ENCODE measurements around the gene HOXA3.
A peak's percentile ranks its signal among the peaks of the same experiment; 100 is the strongest.

HOXA3 gene

DNA sequence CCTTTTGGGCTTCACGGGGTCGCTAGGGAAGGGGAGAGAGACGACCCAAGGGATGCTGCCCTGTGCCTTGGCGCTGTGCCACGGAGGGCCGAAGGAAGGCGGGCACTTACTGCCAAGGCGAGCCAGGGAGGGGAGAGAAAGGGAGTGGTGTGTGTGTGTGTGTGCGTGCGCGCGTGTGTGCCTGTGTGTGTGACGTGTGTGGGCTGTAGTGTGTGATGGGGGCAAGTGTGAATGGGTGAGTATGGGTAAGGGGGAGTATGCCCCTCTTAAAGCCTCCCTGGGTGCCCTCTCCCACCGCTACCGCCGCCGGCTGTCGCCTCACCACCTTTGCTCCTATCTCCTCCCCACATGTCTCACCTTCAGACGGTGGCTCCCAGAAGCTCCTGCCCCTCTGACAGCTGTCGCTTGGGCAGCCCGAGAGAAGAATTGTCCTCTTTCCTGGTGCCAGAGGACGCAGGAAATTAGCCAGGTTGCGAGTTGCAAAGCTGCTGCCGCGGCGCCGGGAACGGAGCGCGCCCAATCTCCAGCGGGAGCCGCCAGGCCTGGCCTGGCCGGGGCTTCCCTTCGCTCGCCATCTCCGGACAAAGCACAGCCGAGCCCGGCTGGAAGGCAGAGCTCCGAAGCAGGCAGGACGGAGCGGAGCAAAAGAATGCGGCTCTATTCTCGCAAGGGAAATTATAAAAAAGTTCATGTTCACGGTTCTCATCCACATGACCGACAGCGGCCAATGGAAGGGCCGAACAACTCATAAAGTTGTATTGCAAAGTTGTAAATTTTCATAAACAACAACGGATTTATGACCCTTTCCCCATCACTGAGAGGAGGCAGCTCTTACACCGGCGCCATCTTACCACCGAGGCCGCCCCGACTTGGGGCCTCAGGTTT is at the start of gene HOXA3:
TSS of gene HOXA3 (minus strand) at position 653 of the 885 bp plus-strand sequence. CDS start 41,943 bp downstream, outside the sequence.
- no peak for DNase-seq
- ATAC-seq: no peak

DNA sequence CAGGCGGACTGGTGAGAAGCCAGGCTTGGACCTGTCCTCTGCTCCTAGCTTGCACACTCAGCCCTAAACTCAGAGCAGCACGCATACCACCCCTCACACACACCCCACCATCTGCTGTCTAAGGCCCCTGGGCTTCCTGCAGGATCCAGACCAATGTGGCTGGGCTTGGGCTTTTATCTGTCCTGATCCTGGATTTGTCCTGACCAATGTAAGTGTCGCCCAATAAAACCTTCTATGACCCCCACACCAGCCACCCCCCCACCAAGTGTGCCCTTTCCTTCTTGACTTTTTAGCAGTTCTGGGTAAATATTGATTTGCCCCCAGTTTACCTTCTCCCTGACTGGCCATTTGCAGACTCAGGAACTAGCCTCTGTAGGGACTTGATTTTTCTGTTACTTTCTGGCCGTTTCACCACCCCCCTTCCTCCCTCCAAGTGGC is 49.2 kb upstream of the HOXA3 start:
- DNase-seq (no peak), ATAC-seq (no peak)

DNA sequence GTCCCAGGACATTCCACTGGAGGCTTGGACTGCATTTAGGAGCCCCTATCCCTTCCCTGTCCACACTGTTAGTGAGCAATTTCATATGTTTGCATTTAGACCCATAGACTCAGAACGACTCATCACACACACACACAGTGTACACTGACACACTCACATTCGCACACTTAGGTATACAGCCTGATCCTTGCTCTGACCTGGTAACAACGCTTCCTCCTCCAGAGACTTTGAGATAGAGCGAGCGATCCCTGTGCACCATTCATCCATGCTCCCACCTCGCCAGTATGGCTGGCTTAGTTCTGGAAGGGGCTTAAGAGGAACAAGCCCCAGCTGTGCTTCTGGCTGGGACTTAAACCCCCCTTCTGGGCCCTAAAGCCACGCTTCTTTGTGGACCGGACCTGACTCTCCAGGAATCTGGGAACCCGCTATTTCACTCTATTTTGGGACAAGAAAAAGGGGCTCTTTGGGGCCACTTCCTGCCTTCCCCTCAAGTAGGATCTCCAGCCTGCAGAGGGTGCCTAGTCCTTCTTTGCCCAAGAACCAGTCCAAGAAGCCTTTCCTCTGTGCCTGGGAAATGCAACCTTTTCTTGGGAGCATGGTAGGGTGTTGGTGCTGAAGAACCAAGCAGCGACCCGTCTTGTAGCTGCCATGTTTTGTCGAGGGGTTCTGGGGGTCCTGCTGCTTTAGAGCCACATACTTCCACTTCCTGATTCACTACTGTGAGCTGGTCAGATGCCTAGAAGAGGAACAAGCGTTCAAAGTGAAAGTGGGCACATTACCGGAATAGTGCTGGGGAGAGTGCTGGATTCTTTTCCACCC is 48.6 kb upstream of the HOXA3 start:
- DNase-seq (no peak), ATAC-seq (no peak)

DNA sequence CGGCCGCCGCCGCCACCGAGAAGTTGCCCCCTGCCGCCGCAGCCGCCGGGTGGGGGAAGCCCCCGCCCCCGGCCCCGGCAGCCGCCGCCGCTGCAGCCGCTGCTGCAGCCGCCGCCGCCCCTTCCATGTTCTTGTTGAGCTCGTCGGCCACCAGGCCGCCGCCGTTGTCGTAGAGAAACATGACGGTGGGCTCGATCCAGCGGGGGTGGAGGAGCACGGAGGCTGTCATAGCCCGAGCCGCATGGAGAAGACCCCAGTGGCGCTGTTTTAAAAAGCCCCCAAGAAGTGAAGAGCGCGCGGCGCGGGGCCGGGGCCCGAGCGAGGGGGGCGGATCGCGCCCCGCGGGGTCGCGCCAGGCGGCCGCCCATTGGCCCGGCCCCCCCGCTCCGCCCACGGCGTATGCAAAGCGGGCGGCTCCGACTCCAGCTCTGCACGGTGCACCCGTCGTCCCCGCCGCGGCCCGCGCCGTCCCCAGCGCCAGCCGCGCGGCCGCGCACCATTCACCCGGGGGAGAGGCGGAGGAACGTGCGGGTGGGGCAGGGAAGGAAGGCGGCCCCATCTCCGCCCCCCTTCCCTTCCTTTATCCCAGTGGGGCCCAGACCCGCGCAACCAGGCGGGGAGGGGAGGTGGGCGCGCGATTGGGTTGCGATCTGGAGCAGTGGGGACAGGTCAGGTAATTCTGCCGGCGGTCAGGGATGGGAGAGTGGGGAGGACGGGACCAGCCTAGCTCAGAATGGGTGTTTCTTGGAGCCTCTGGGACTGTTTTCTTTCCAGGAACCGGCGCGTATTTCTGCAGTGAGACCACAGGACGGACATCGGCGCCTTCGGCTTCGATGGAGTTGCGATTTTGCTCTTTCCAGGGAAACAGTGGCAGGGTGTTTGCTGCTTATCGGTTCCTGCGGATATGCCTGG is 47.7 kb upstream of the HOXA3 start, which contains the start of gene HOXA13:
TSS of gene HOXA13 (minus strand) at position 243 of the 912 bp plus-strand sequence. CDS start at position 229, 14 bp downstream.
- ATAC-seq (peak; percentile 57), DNase-seq (no peak)

DNA sequence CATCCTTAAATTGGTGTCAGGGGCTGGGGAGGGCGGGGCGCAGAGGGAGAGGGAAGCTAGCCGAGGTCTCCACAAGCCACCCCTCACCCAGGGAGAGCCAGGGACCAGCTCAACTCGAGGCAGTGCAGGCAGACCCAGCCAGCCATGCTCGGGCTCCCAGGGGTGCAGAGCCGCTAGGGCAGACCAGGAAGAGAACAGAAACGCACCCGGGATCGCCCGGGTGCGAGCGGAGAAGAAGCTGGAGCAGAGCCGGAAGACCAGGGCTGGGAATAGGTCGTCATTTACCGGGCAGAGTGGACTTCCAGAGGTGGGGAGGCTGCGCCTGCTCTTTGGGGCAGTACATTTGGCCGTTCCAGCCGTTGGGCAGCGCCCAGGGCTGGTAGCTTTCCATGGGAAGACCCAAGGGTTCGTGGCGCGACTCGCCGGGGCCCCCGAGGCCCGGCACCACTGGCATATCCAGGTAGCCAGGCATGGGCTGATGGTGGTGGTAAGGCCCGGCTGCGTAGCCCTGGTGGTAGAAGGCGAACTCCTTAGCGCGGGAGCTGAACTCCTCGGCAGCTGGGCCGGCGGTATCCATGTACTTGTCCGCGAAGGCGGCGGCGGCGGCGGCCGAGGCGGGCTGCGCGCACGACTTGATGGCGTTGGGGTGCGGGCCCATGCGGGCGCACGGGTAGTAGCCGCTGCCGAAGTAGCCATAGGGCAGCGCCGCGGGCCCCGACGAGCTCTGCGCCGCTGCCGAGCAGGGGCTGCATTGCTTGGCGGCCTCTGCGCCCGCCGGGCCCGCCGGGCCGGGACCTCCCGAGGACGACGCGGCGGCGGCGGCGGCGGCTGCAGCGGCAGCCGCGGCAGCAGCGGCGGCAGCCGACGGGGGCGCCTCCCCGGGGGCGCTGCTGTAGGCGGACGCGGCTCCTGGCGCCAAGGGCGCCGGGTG is 46.8 kb upstream of the HOXA3 start:
- no peak for ATAC-seq
- no peak for DNase-seq

DNA sequence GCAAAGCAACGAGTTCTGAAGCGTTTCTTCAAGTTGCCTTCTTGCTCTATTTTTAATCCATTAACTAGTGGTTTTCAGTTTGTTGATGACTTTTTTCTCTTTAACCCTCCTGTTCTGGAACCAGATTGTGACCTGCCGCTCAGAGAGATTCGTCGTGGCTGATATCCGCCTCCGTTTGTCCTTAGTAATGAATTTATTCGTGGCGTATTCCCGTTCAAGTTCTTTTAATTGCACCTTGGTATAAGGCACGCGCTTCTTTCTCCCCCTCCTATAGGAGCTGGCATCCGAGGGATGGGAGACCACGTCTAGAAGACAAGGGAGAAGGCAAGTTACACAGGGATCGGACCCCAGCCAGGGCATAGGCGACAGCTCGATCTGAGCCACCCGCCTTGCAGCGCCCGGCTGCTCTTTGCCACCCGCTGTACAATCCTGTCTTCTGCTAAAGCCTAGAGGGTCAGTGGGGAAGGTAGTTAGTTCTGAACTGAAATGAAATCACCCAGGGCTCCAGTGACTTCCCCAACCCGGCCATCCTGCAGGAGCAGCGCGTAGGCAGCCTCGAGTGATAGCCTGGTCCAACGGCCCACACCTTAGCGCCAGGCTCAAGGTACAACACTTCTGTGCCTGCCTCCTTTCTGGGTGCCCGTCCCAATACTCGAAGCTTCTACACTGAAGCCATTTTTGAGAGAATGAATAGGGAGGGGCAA is 45.9 kb upstream of the HOXA3 start:
- ATAC-seq (no peak), DNase-seq (no peak)

DNA sequence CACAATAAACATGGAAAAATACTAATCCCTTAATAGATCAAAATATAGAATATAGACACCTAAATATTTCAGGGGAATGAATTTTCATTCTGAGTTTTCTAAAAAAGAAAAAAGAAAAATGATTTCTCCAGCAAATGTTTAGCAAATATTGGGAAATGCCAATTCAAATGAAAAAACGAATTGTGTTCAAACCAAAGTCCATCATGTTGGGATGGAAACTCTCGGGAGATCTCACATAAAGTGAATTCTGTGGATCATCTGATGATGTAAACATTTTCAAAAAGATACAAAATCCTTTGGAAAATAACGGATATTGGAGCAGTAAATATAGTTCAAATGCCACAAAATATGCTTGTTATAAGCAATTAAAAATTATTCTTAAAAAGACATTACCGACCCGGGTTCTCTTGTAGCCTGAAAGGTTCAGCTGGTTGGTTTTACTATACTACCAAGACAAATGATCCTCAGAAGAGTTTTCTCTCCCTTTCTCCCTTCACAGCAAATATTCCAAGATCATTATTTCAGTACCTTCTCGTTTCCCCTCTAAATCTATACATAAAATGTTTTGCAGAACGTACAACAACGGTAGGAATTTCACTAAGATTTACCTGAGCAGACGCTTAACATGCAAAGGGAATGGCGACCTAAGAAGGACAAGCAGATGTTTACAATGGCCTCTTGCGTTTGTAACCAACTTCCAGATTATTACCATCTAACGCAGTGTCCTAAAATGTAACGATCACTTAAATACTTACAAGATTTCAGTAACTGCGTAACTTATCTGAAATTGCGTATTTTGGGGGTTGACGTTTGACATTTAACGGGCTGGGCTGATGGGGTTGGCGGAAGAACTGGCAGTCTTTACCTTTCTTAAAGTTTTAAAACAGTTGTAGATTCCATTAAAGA is 45.0 kb upstream of the HOXA3 start:
- DNase-seq: no peak
- ATAC-seq: no peak

DNA sequence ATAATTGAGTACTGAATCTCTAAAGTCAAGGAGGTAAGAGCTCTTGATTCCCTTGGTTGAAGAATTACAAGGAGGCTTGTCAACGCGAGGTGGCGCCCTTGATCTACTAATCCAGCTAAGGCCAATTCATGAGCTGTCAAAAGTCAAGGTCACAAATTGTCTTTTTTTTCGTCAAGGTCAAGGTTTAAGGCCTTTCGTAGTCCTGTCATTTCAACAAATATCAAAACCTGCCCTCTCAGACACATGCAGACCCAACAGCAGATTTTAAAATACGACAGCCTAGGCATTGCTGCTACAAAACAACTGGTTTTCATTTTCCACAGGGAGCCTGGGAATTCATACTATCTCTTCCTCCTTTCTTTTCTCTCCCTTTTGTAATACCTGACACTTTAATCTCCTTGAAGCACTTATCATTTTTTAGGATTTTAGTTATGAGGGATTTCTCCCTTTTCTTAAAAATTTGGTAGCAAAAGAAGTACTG is 43.9 kb upstream of the HOXA3 start:
- ATAC-seq (no peak), DNase-seq (peak; percentile 85)

DNA sequence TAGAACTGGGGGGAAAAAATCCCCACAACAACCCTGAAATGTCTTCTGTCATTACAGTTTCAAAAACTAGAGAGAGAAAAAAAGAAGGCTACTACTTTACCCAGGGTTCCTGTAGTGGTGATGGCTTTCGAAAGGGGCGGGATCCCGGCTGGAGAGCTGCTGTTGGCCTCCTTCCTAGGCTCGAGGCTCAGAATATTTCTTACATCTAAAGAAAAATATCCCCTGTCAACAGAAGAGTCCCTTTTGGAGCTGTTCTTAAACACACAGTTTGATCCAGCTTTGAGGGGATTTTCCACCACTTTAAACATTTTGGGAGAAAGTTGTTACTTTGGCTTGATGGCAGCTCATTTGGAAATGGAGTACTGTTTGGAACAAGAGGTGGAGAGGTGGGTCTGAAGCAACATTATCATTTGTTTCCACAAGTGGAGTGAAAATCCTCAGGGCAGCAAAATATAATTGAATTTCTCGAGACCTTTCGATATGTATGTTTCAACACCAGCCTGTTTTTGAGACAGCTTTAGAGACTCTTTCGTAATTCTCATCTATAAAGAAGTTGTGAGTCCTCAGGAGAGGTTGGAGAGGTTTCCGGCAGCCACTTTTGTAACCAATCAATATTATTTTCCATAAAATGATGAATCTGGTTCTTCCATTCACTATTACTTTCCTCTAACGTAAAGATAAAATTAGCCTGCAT is 42.5 kb upstream of the HOXA3 start:
- no peak for DNase-seq
- ATAC-seq: no peak

DNA sequence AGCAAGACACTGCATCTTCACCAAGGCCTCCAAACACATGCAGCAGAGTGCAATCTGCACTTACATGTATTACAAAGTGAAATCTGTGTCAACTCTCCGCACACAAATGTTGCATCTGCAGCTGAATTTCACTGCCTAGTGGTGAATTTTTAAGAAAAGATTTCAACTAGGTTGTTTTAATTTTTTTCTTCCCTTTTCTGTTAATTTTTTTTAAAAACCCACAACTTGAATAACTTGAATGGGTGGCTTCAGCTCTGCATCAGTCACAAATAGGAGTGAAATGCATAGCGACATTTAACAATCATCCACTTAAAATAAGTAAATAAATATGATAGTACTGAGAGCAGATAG is 41.6 kb upstream of the HOXA3 start:
- no peak for ATAC-seq
- DNase-seq: no peak

DNA sequence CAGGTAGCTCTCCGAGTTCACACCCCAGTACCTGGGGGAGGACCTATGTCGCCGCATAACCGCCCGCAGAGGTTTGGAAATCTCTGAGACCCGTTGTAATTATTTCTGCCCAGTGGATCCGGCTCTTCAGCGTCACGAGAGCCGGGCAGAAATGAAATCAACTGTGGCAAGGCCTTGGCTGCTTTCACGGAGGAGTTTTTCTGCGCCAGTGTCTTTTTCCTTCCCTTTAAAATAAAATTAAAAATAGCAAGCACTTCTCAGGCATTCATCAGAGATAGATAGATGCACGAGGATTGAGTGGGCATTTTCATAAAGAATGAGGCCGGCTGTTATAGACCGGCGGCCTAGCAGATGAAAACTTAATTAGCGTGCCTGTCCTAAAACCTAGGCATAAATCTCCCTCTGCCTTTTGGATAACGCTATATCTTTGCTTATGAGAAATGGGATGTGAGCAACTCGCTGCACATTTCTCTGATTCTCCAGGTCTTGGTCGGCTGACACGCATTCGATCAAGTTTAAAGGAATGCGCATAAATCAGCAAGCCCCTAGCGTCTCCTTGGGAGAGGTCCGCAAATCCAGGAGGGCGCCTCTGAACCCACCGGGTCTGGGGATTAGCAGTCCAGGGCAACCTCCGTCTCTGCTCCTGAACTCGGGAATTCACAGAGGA is 41.1 kb upstream of the HOXA3 start:
- DNase-seq (no peak), ATAC-seq (no peak)

DNA sequence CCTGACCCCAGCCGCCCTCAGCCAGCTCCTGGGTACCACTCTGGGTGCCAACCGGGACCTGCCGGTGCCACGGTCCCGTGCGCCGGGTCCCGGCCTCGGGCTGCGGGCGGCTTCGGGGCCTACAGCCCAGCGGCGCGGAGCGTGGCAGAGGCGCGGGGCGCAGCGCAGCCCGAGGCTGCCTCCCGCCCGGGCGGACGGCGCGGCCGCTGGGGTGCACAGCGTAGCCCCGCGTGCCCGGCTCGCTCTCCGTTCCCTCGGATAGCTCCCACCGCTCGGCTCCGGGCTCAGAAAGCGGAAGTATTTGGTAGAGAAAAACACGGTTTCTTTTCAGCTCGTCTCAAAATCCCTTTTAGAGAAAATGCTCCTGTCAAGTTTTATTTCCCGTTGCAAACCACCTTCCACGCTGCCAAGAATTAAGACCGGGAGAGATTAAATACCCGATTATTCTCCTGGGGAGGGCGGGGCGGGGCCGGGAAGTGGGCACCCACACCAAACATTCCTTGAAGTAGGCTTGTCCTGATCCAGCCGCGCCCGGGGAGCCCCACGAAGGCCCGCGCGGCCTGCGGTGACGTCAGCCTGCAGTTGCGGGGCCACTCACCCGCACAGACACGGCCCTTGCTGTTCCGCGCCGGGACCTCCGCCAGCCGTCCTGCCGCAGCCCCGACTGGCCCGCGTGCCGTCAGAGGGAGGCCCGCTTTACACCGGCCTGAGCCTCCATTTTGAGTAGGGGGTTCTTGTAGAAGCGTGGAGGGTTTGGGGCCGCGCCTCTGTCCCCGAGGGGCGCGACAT is 40.4 kb upstream of the HOXA3 start:
- ATAC-seq (peak; percentile 20), DNase-seq (no peak)

DNA sequence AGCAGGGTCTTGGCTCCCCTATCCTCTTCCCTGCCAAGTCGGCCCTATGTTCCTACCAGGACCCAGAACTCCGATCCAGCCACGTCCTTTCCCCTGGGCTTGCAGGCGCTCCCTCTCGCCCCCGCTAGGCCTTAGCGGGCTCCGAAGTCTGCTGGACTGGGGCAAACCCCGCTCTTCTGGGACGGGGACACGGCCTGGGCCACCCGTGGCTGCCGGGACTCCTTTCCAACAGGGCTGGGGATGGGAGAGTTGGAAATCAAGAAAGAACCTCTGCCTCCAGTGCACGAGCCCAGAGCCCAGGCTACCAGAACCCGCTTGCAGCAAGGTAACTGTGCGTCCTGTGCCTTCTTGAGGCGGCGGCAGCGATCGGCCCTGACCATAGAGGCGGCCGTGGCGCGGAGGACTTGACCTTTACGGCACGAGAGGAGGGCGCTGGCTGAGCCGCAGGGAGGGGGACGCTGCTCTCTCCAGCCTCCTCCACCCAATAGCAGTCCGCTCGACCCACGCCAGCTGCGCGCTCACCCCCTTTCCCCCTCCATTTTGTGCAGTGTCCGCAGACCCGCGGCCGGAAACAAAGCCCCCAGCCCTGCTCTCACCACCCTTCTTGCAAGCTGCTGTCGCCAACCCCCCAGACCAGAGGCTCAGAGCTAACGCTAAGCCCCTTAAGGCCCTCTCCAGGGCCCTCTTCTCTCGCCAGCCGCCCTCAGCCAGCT is 39.6 kb upstream of the HOXA3 start:
- no peak for DNase-seq
- no peak for ATAC-seq

DNA sequence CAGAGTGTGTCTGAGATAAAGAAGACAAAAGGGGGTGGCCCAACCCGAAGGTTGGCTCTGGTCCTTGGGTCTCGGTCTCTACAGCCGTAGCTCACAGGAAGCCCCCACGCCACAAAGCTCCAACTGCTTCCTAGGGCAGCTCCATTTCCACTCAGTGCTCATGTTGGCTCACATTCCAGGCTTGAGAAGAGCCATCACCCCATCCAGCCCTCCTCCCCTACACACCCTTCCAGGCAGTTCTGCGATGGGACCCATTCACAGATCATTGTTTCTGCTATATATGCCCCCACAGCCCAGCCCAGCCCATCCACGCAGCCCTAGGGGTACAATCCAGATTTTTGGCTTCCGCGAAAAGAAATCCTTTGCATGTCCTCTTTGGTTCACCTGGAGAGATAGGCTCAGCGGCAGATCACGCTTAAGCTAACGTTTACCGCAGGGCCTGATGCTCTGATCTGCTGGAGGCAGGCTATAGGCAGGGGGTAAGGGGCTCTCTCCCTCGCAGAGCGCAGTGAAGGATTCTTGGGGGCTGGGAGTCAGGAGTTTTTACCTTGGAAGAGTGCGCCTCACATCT is 38.9 kb upstream of the HOXA3 start:
- DNase-seq (no peak), ATAC-seq (no peak)

DNA sequence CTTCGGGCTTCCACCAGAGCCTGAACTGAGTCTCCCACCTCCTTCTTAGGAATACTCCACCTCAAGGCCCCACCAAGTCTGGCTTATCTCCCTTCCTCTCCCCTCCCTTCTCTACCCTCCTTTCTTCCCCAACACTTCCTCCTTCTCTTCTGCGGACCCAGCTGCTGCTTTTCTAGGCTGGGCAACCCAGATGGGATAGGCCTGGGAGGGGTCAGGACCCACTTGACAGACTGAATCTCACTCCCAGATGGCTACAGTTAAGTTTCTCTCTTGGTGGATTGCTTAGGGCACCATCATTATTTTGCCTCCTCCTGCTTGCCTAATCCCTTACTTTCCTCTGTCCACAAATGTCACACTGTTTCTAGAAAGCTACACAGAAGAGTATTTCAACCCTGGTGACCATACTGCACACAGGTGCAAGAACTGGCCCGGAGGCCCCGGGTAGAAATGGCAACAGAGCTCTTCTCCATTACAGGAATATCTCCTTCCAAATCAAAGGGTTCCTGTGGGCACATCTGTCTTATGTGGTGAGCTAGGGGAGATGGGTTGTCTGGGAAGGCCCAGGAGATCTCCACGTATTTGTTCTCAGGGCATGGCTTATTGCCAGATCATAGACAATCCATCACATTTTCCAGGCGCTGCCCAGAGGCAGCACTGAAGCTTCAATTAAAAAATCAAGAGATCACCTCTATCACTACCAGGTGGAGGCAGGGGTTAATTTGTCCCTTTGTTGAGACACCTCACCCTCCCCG is 37.8 kb upstream of the HOXA3 start:
- DNase-seq (no peak), ATAC-seq (no peak)

All from stimulated activated naive CD8-positive, alpha-beta T cell treated with anti-CD3 and anti-CD28 coated beads, Interleukin-15, Interleukin-2, amounts not matched to agents 100 U/mL and 50 U/mL, for 24 hours (primary cell).